ENCODE measurements around the gene GSTO1.

The GSTO1 gene

GRCh38 chr10:104279550-104280259, 25.0 kb downstream of the GSTO1 start:
- Mint-ChIP-seq H3K36me3 (no peaks in the 10 kb centered on the region), H3K9me3 (no peaks in the 10 kb centered on the region), H3K27ac (no peak overlapping the region), H3K4me3 (no peak overlapping the region), H3K4me1 (no peaks in the 10 kb centered on the region)
- DNase-seq (ENCODE audit: low spot score in 2 of 2) (no peak), ATAC-seq (no peak)

- DNase-seq (ENCODE audit: low spot score in 2 of 2), result no peak
- H3K27ac Mint-ChIP-seq, result no peak overlapping the region
Observed at GRCh38 chr10:104281694-104282093, 27.0 kb downstream of the GSTO1 start.

GRCh38 chr10:104284846-104285245, 30.2 kb downstream of the GSTO1 start:
- Mint-ChIP-seq H3K4me1 (no peaks in the 10 kb centered on the region), H3K36me3 (no peaks in the 10 kb centered on the region), H3K27ac (no peak overlapping the region), H3K9me3 (no peaks in the 10 kb centered on the region), H3K4me3 (no peak overlapping the region)
- ATAC-seq, result no peak
- DNase-seq (ENCODE audit: low spot score in 2 of 2), result no peak

More at GRCh38 chr10:104281694-104282093, 27.0 kb downstream of the GSTO1 start:
- Mint-ChIP-seq H3K4me3 (no peak overlapping the region), H3K4me1 (no peaks in the 10 kb centered on the region), H3K9me3 (no peaks in the 10 kb centered on the region), H3K36me3 (no peaks in the 10 kb centered on the region)
- ATAC-seq, result no peak

- no peak overlapping the region for H3K4me3 Mint-ChIP-seq
- no peaks in the 10 kb centered on the region for H3K9me3 Mint-ChIP-seq
- no peaks in the 10 kb centered on the region for H3K36me3 Mint-ChIP-seq
- H3K4me1 Mint-ChIP-seq, result peaks cover 7% of the 10 kb centered on the region
- DNase-seq (ENCODE audit: low spot score in 2 of 2) (no peak), ATAC-seq (no peak)
- no peak overlapping the region for H3K27ac Mint-ChIP-seq
Observed at GRCh38 chr10:104286939-104287338, 32.2 kb downstream of the GSTO1 start.

GRCh38 chr10:104288355-104288754, 33.7 kb downstream of the GSTO1 start:
- no peaks in the 10 kb centered on the region for H3K9me3 Mint-ChIP-seq

GRCh38 chr10:104291439-104291951, 36.8 kb downstream of the GSTO1 start:
- DNase-seq (ENCODE audit: low spot score in 2 of 2), result peak; percentile 82 to 93
- Mint-ChIP-seq H3K9me3 (no peaks in the 10 kb centered on the region), H3K36me3 (no peaks in the 10 kb centered on the region), H3K4me1 (peaks cover 19% of the 10 kb centered on the region), H3K27ac (no peak overlapping the region), H3K4me3 (no peak overlapping the region)
- peak; percentile 95 for ATAC-seq

More at GRCh38 chr10:104288355-104288754, 33.7 kb downstream of the GSTO1 start:
- no peak overlapping the region for H3K4me3 Mint-ChIP-seq
- ATAC-seq (no peak), DNase-seq (ENCODE audit: low spot score in 2 of 2) (no peak)
- no peaks in the 10 kb centered on the region for H3K36me3 Mint-ChIP-seq
- H3K27ac Mint-ChIP-seq, result no peak overlapping the region
- H3K4me1 Mint-ChIP-seq, result peaks cover 14% of the 10 kb centered on the region

GRCh38 chr10:104293011-104293410, 38.3 kb downstream of the GSTO1 start:
- no peak overlapping the region for H3K4me3 Mint-ChIP-seq
- DNase-seq (ENCODE audit: low spot score in 2 of 2) (no peak), ATAC-seq (no peak)
- H3K36me3 Mint-ChIP-seq, result no peaks in the 10 kb centered on the region
- no peaks in the 10 kb centered on the region for H3K9me3 Mint-ChIP-seq
- peak overlapping the region; percentile 20 for H3K27ac Mint-ChIP-seq
- H3K4me1 Mint-ChIP-seq, result peaks cover 19% of the 10 kb centered on the region

- Mint-ChIP-seq H3K9me3 (no peaks in the 10 kb centered on the region), H3K36me3 (no peaks in the 10 kb centered on the region), H3K4me1 (peaks cover 19% of the 10 kb centered on the region), H3K27ac (peak overlapping the region; percentile 23), H3K4me3 (no peak overlapping the region)
- no peak for ATAC-seq
- DNase-seq (ENCODE audit: low spot score in 2 of 2), result no peak
Observed at GRCh38 chr10:104293781-104294321, 39.2 kb downstream of the GSTO1 start.

- peak overlapping the region; percentile 82 for H3K27ac Mint-ChIP-seq
- no peak overlapping the region for H3K4me3 Mint-ChIP-seq
- peaks cover 26% of the 10 kb centered on the region for H3K4me1 Mint-ChIP-seq
- DNase-seq (ENCODE audit: low spot score in 2 of 2) (no peak), ATAC-seq (no peak)
- H3K36me3 Mint-ChIP-seq, result no peaks in the 10 kb centered on the region
- H3K9me3 Mint-ChIP-seq, result no peaks in the 10 kb centered on the region
Observed at GRCh38 chr10:104296687-104297436, 42.2 kb downstream of the GSTO1 start.

- Mint-ChIP-seq H3K9me3 (no peaks in the 10 kb centered on the region), H3K4me1 (peaks cover 24% of the 10 kb centered on the region), H3K27ac (no peak overlapping the region), H3K4me3 (no peak overlapping the region), H3K36me3 (no peaks in the 10 kb centered on the region)
- ATAC-seq, result peak; percentile 60
- DNase-seq (ENCODE audit: low spot score in 2 of 2), result no peak
Observed at GRCh38 chr10:104297697-104298660, 43.3 kb downstream of the GSTO1 start.

- no peak overlapping the region for H3K27ac Mint-ChIP-seq
Observed at GRCh38 chr10:104299031-104299904, 44.6 kb downstream of the GSTO1 start.

GRCh38 chr10:104300002-104300735, 45.5 kb downstream of the GSTO1 start:
- DNase-seq (ENCODE audit: low spot score in 2 of 2) (no peak), ATAC-seq (no peak)
- no peaks in the 10 kb centered on the region for H3K36me3 Mint-ChIP-seq
- peak overlapping the region; percentile 55 for H3K27ac Mint-ChIP-seq
- no peak overlapping the region for H3K4me3 Mint-ChIP-seq
- no peaks in the 10 kb centered on the region for H3K9me3 Mint-ChIP-seq
- peaks cover 40% of the 10 kb centered on the region for H3K4me1 Mint-ChIP-seq

More at GRCh38 chr10:104299031-104299904, 44.6 kb downstream of the GSTO1 start:
- ATAC-seq (no peak), DNase-seq (ENCODE audit: low spot score in 2 of 2) (no peak)
- no peaks in the 10 kb centered on the region for H3K9me3 Mint-ChIP-seq
- peaks cover 32% of the 10 kb centered on the region for H3K4me1 Mint-ChIP-seq
- H3K4me3 Mint-ChIP-seq, result no peak overlapping the region
- H3K36me3 Mint-ChIP-seq, result no peaks in the 10 kb centered on the region

- Mint-ChIP-seq H3K36me3 (peaks cover 4% of the 10 kb centered on the region), H3K9me3 (no peaks in the 10 kb centered on the region), H3K27ac (peak overlapping the region; percentile 55), H3K4me1 (peaks cover 40% of the 10 kb centered on the region), H3K4me3 (no peak overlapping the region)
- ATAC-seq (peak; percentile 62), DNase-seq (ENCODE audit: low spot score in 2 of 2) (no peak)
Observed at GRCh38 chr10:104300736-104301292, 46.1 kb downstream of the GSTO1 start.
